CD14-positive monocyte (primary cell): ENCODE data around the gene THEM4. TPM values are rescaled to one million over a fixed set of nuclear protein-coding genes. Genes with fewer than 3 reads are reported as not detected.
A peak's percentile ranks its signal among the peaks of the same experiment; 100 is the strongest.

Experiments
- DNase-seq, 3 donors: peaks; one replicate each; pipeline ENCODE4 v3.0.0-alpha.2; 2011 to 2022
- H2AFZ ChIP-seq: 2 replicates; pipeline ENCODE4 v1.6.0; 2012; ENCODE audit warnings: mild to moderate bottlenecking, low read depth, low read length, inconsistent platforms; ENCODE audit not compliant: insufficient read depth, poor library complexity, severe bottlenecking
- H3K27ac ChIP-seq, 2 donors: 1 replicate in 1 of 2; 2 replicates in 1 of 2; pipeline ENCODE4 v1.5.1; 2012 to 2013; ENCODE audit warnings: low read length in 2 of 2, control low read depth in 1 of 2, inconsistent platforms in 1 of 2, low read depth in 1 of 2, mild to moderate bottlenecking in 1 of 2
- H3K27me3 ChIP-seq, 2 donors: one replicate each; pipeline versions ENCODE4 v1.6.0 to v1.6.1; 2011 to 2013; ENCODE audit warnings: low read length in 2 of 2; ENCODE audit not compliant: control insufficient read depth in 2 of 2, insufficient read depth in 2 of 2
- H3K36me3 ChIP-seq, 2 donors: replicated peaks in 1 of 2; 1 replicate in 1 of 2; 2 replicates in 1 of 2; pipeline versions ENCODE4 v1.5.1 to v1.6.1; 2012 to 2013; ENCODE audit warnings: low read length in 2 of 2, control low read depth in 1 of 2, inconsistent platforms in 1 of 2, mild to moderate bottlenecking in 1 of 2; ENCODE audit not compliant: insufficient read depth in 2 of 2, control insufficient read depth in 1 of 2
- H3K4me1 ChIP-seq, 2 donors: 1 replicate in 1 of 2; 2 replicates in 1 of 2; pipeline versions ENCODE4 v1.5.1 to v1.6.1; 2012 to 2013; ENCODE audit warnings: low read length in 2 of 2, control low read depth in 1 of 2, inconsistent platforms in 1 of 2, mild to moderate bottlenecking in 1 of 2, moderate library complexity in 1 of 2; ENCODE audit not compliant: insufficient read depth in 2 of 2, control insufficient read depth in 1 of 2
- H3K4me2 ChIP-seq: replicated peaks from 2 replicates; pipeline ENCODE3; 2012; ENCODE audit warnings: low read length, moderate library complexity, mild to moderate bottlenecking; ENCODE audit not compliant: poor library complexity, severe bottlenecking; ENCODE audit errors: extremely low read depth
- H3K4me3 ChIP-seq, 3 experiments: fragments of 200-600 bp in 1 of 3; sonication (generic) in 1 of 3; replicated peaks in 1 of 3; 1 replicate in 2 of 3; 2 replicates in 1 of 3; pipeline ENCODE4 v1.5.1; 2011 to 2013; ENCODE audit warnings: low read length in 3 of 3, mild to moderate bottlenecking in 3 of 3, control low read depth in 2 of 3, low read depth in 2 of 3, inconsistent platforms in 1 of 3, moderate library complexity in 1 of 3
- H3K79me2 ChIP-seq: 2 replicates; pipeline ENCODE4 v1.6.0; 2012; ENCODE audit warnings: mild to moderate bottlenecking, control low read depth, inconsistent platforms, low read length, moderate library complexity; ENCODE audit not compliant: insufficient read depth
- H3K9ac ChIP-seq: 2 replicates; pipeline ENCODE4 v1.6.0; 2017; ENCODE audit warnings: low read length, mild to moderate bottlenecking; ENCODE audit not compliant: insufficient read depth, poor library complexity, severe bottlenecking
- H3K9me3 ChIP-seq, 2 donors: replicated peaks in 1 of 2; 1 replicate in 1 of 2; 2 replicates in 1 of 2; pipeline versions ENCODE4 v1.5.1 to v1.6.1; 2012 to 2013; ENCODE audit warnings: low read length in 2 of 2, control low read depth in 1 of 2; ENCODE audit not compliant: control insufficient read depth in 1 of 2, insufficient read depth in 1 of 2
- H4K20me1 ChIP-seq: 2 replicates; pipeline ENCODE4 v1.6.0; 2012; ENCODE audit warnings: mild to moderate bottlenecking, low read length, control low read depth, moderate library complexity; ENCODE audit not compliant: insufficient read depth
- H3K27ac Mint-ChIP-seq, 7 donors: one replicate each; pipeline ENCODE4 v1.8.0; 2020; ENCODE audit warnings: mild to moderate bottlenecking in 7 of 7, mixed read lengths in 7 of 7, moderate library complexity in 6 of 7, inconsistent platforms in 2 of 7
- H3K27me3 Mint-ChIP-seq, 3 donors: one replicate each; pipeline ENCODE4 v1.8.0; 2021 to 2022; ENCODE audit warnings: low read depth in 3 of 3, mild to moderate bottlenecking in 3 of 3, mixed read lengths in 3 of 3, moderate library complexity in 3 of 3, inconsistent platforms in 1 of 3
- H3K36me3 Mint-ChIP-seq, 2 donors: one replicate each; pipeline ENCODE4 v1.8.0; 2020; ENCODE audit warnings: mixed read lengths in 2 of 2, inconsistent platforms in 1 of 2, mild to moderate bottlenecking in 1 of 2
- H3K4me1 Mint-ChIP-seq: one replicate; pipeline ENCODE4 v1.8.0; 2020; ENCODE audit warnings: mild to moderate bottlenecking, mixed read lengths
- H3K4me3 Mint-ChIP-seq, 2 donors: one replicate each; pipeline ENCODE4 v1.8.0; 2020; ENCODE audit warnings: mild to moderate bottlenecking in 2 of 2, mixed read lengths in 2 of 2, moderate library complexity in 1 of 2
- H3K9me3 Mint-ChIP-seq, 7 donors: one replicate each; pipeline ENCODE4 v1.8.0; 2020 to 2022; ENCODE audit warnings: mixed read lengths in 7 of 7, mild to moderate bottlenecking in 6 of 7, moderate library complexity in 6 of 7, inconsistent platforms in 2 of 7
- CTCF ChIP-seq: fragments of 200-600 bp; IDR thresholded peaks from one replicate; pipeline ENCODE4 v1.8.0; 2022; ENCODE audit warnings: antibody characterized with exemption, mild to moderate bottlenecking
- WGBS: methylation state at CpG from one replicate; pipeline ENCODE4 v1.1.5; 2013; ENCODE audit warnings: missing lambda C conversion rate; ENCODE audit not compliant: insufficient coverage; 5-methylcytosine and 5-hydroxymethylcytosine counted together
- intact Hi-C, 2 donors: fragments of 100-400 bp; cut with micrococcal nuclease; formaldehyde crosslinking; loops; one replicate each; pipeline versions ENCODE4 v1.15.0 to v1.15.1; 2023
- polyA plus RNA-seq, 3 donors: library from polyadenylated mRNA; depleted of rRNA in 1 of 3; unstranded in 2 of 3; stranded (reverse) in 1 of 3; fragments of 300-500 nt in 2 of 3; fragments of >200 nt in 1 of 3; fragmentation: Illumina TruSeq in 2 of 3; gene quantifications; 1 replicate in 2 of 3; 2 replicates in 1 of 3; pipeline ENCODE4 v1.2.3, GENCODE V29; 2012 to 2021

Gene THEM4
- polyA plus RNA-seq, 3 donors, result 3.7 to 6.0 (median 4.6) TPM

DNA sequence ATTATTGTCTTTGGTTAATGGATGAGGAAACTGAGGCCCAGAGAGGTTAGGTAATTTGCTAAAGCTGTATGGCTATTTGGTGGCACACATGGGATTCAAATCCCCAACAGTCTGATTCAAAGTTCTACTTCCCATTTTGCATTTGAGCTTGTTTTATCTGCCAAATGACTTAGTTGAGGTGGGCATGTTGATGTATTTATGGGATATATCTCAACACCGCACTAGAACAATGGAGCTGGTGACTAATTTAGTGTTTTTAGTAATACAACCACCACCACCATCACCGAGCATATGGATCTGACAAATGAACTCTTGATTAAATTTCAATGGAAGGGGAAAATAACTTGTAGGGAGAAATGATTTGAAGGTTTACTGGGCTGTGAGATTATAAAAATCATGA, 26.8 kb downstream of the THEM4 start:
- WGBS, result no CpG with 5 or more reads among the region's 2 CpGs
- H3K27me3 Mint-ChIP-seq, result peaks cover 0 to 1% (median 0%) of the 10 kb centered on the region in 3 donors
- Histone ChIP-seq H3K9me3 (no peaks in the 10 kb centered on the region), H3K4me1 (no peaks in the 10 kb centered on the region), H3K79me2 (no peaks in the 10 kb centered on the region), H4K20me1 (no peaks in the 10 kb centered on the region), H3K9ac (no peak overlapping the region), H3K36me3 (no peaks in the 10 kb centered on the region), H3K27me3 (no peaks in the 10 kb centered on the region), H2AFZ (no peak overlapping the region), H3K4me2 (no peak overlapping the region), H3K4me3 (no peak overlapping the region), H3K27ac (no peak overlapping the region)
- intact Hi-C loops, result no loop called here
- H3K4me3 Mint-ChIP-seq, result no peak overlapping the region
- H3K27ac Mint-ChIP-seq, result no peak overlapping the region
- H3K36me3 Mint-ChIP-seq, result no peaks in the 10 kb centered on the region
- peaks cover 2% of the 10 kb centered on the region for H3K4me1 Mint-ChIP-seq
- DNase-seq, result no peak
- TF ChIP-seq CTCF, result no peak
- peaks cover 0 to 9% (median 4%) of the 10 kb centered on the region in 7 donors for H3K9me3 Mint-ChIP-seq

- Histone ChIP-seq H3K9me3 (no peaks in the 10 kb centered on the region), H3K36me3 (no peaks in the 10 kb centered on the region), H3K4me3 (no peak overlapping the region), H3K4me1 (no peaks in the 10 kb centered on the region), H3K27me3 (no peaks in the 10 kb centered on the region), H2AFZ (no peak overlapping the region), H3K27ac (no peak overlapping the region), H4K20me1 (no peaks in the 10 kb centered on the region), H3K4me2 (no peak overlapping the region), H3K79me2 (no peaks in the 10 kb centered on the region), H3K9ac (no peak overlapping the region)
- Mint-ChIP-seq H3K4me3 (no peak overlapping the region), H3K27ac (peak overlapping the region in 1 of 7 donors; percentile 58), H3K27me3 (peaks cover 0 to 1% (median 0%) of the 10 kb centered on the region in 3 donors), H3K36me3 (peaks cover 2 to 3% of the 10 kb centered on the region in 2 donors), H3K9me3 (peaks cover 0 to 9% (median 3%) of the 10 kb centered on the region in 7 donors), H3K4me1 (peaks cover 2% of the 10 kb centered on the region)
- intact Hi-C loops, result no loop called here
- TF ChIP-seq CTCF, result no peak
- no CpG with 5 or more reads among the region's 2 CpGs for WGBS
- no peak for DNase-seq
Observed at GRCh38 chr1:151881479-151881878, 27.8 kb downstream of the THEM4 start.
